ENCODE data around the gene ALKBH6.

Gene ALKBH6

GRCh38 chr19:36030264-36031148 is 16.5 kb upstream of the ALKBH6 start:
- DNase-seq (ENCODE audit: low read depth in 2 of 2), result no peak

GRCh38 chr19:36028313-36029041 is 14.5 kb upstream of the ALKBH6 start:
- DNase-seq (ENCODE audit: low read depth in 2 of 2), result no peak

GRCh38 chr19:36027696-36028095 is 13.7 kb upstream of the ALKBH6 start:
- no peak for DNase-seq (ENCODE audit: low read depth in 2 of 2)

GRCh38 chr19:36026091-36026876 is 12.3 kb upstream of the ALKBH6 start:
- DNase-seq (ENCODE audit: low read depth in 2 of 2), result no peak

- no peak for DNase-seq (ENCODE audit: low read depth in 2 of 2)
Measured at GRCh38 chr19:36025541-36025940, 11.5 kb upstream of the ALKBH6 start.

- no peak for DNase-seq (ENCODE audit: low read depth in 2 of 2)
Measured at GRCh38 chr19:36023432-36023831, 9.4 kb upstream of the ALKBH6 start.

- no peak for DNase-seq (ENCODE audit: low read depth in 2 of 2)
Measured at GRCh38 chr19:36019061-36019670, 5.2 kb upstream of the ALKBH6 start.

GRCh38 chr19:36013280-36014011 is 567 bp downstream of the ALKBH6 start:
- no peak for DNase-seq (ENCODE audit: low read depth in 2 of 2)

- DNase-seq (ENCODE audit: low read depth in 2 of 2), result no peak
Measured at GRCh38 chr19:36010402-36010801, 3.6 kb downstream of the ALKBH6 start.

- no peak for DNase-seq (ENCODE audit: low read depth in 2 of 2)
Measured at GRCh38 chr19:36009633-36010379, 4.2 kb downstream of the ALKBH6 start.

- no peak for DNase-seq (ENCODE audit: low read depth in 2 of 2)
Measured at GRCh38 chr19:36009220-36009619, 4.8 kb downstream of the ALKBH6 start.

GRCh38 chr19:36008336-36008978 is 5.6 kb downstream of the ALKBH6 start, which contains the start of gene SYNE4:
Gene SYNE4, minus strand, starts transcription at chr19:36008813. Its CDS starts 132 bp downstream, at chr19:36008681.
- no peak for DNase-seq (ENCODE audit: low read depth in 2 of 2)

GRCh38 chr19:36006955-36007354 is 7.1 kb downstream of the ALKBH6 start:
- DNase-seq (ENCODE audit: low read depth in 2 of 2), result no peak

- DNase-seq (ENCODE audit: low read depth in 2 of 2), result no peak
Measured at GRCh38 chr19:36003284-36003683, 10.7 kb downstream of the ALKBH6 start.

- DNase-seq (ENCODE audit: low read depth in 2 of 2), result no peak
Measured at GRCh38 chr19:36001605-36002004, 12.4 kb downstream of the ALKBH6 start.

- no peak for DNase-seq (ENCODE audit: low read depth in 2 of 2)
Measured at GRCh38 chr19:35996777-35997176, 17.2 kb downstream of the ALKBH6 start.

- peak; percentile 63 to 71 for DNase-seq (ENCODE audit: low read depth in 2 of 2)
Measured at GRCh38 chr19:35995048-35995993, 18.7 kb downstream of the ALKBH6 start, which contains the start of gene SDHAF1. Gene SDHAF1, plus strand, starts transcription at chr19:35995188. Its CDS starts 87 bp downstream, at chr19:35995275.

GRCh38 chr19:35993923-35994598 is 20.0 kb downstream of the ALKBH6 start:
- DNase-seq (ENCODE audit: low read depth in 2 of 2), result no peak

Data from fibroblast of skin of left quadriceps (primary cell).